ENCODE measurements around the gene SARS1.

SARS1 gene

GRCh38 chr1:109229531-109230127 lies 15.9 kb downstream of the SARS1 start:
- DNase-seq: no peak

- DNase-seq: no peak
These were observed 17.3 kb downstream of the SARS1 start for GRCh38 chr1:109231066-109231465.

- DNase-seq: no peak
These were observed 21.4 kb downstream of the SARS1 start for GRCh38 chr1:109235137-109235536.

- DNase-seq: no peak
These were observed 23.8 kb downstream of the SARS1 start for GRCh38 chr1:109237512-109237911.

GRCh38 chr1:109238382-109238781 lies 24.7 kb downstream of the SARS1 start:
- DNase-seq: no peak

GRCh38 chr1:109239047-109239408 lies 25.3 kb downstream of the SARS1 start:
- DNase-seq: no peak

- no peak for DNase-seq
These were observed 25.8 kb downstream of the SARS1 start for GRCh38 chr1:109239409-109240068.

- DNase-seq: no peak
These were observed 26.7 kb downstream of the SARS1 start for GRCh38 chr1:109240158-109241152.

GRCh38 chr1:109241344-109241743 lies 27.6 kb downstream of the SARS1 start:
- DNase-seq: no peak

- no peak for DNase-seq
These were observed 28.2 kb downstream of the SARS1 start for GRCh38 chr1:109241841-109242345.

- DNase-seq: no peak
These were observed 28.7 kb downstream of the SARS1 start for GRCh38 chr1:109242387-109242786.

- no peak for DNase-seq
These were observed 29.5 kb downstream of the SARS1 start for GRCh38 chr1:109243221-109243620.

GRCh38 chr1:109243860-109244552 lies 30.3 kb downstream of the SARS1 start:
- no peak for DNase-seq

- no peak for DNase-seq
These were observed 32.4 kb downstream of the SARS1 start for GRCh38 chr1:109246141-109246551.

- no peak for DNase-seq
These were observed 34.0 kb downstream of the SARS1 start for GRCh38 chr1:109247401-109248365.

GRCh38 chr1:109248444-109248796 lies 34.7 kb downstream of the SARS1 start:
- no peak for DNase-seq

- peak; percentile 65 for DNase-seq
These were observed 35.3 kb downstream of the SARS1 start, which contains the start of gene CELSR2 for GRCh38 chr1:109248797-109249629. TSS of gene CELSR2 (plus strand) at chr1:109249539. CDS start at chr1:109250080, 541 bp downstream.

GRCh38 chr1:109249654-109250401 lies 36.1 kb downstream of the SARS1 start:
- DNase-seq: no peak

GRCh38 chr1:109250454-109251276 lies 36.9 kb downstream of the SARS1 start:
- no peak for DNase-seq

All from activated naive CD4-positive, alpha-beta T cell treated with anti-CD3 and anti-CD28 coated beads, Interleukin-2, amount 50 U/mL, for 16 hours (primary cell).